H1 (cell line): Measurements from ENCODE around the gene AP4M1. TPM values are rescaled to one million over a fixed set of nuclear protein-coding genes. Genes with fewer than 3 reads are reported as not detected.

Source experiments
- CTCF ChIA-PET: fragments of 300-600 bp; sonication (Branson Sonifier 250); formaldehyde crosslinking; loops from one replicate; lab custom pipeline; 2021; ENCODE audit not compliant: partially characterized antibody; lab: Charles Lee
- POLR2A ChIA-PET: fragments of 300-600 bp; sonication (Branson Sonifier 250); formaldehyde crosslinking; loops from one replicate; lab custom pipeline; 2021; ENCODE audit warnings: inconsistent platforms; ENCODE audit not compliant: partially characterized antibody; lab: Charles Lee
- DNase-seq, 2 experiments: peaks; one replicate each; pipeline versions ENCODE4 v3.0.0 to v3.0.0-alpha.2; 2010 to 2022; ENCODE audit warnings: low spot score in 2 of 2, low read depth in 1 of 2, mixed read lengths in 1 of 2
- FAIRE-seq: peaks from 2 replicates; lab custom pipeline; 2011; peaks lifted over from hg19 to GRCh38; lab: Jason Lieb, UNC
- H2AFZ ChIP-seq: 2 replicates; pipeline ENCODE4 v1.8.1; 2012; ENCODE audit warnings: low read length, inconsistent platforms
- H2AK5ac ChIP-seq: 2 replicates; pipeline ENCODE4 v1.6.1; 2013; ENCODE audit warnings: low read depth, low read length
- H2BK120ac ChIP-seq: replicated peaks from 2 replicates; pipeline ENCODE3; 2013; ENCODE audit warnings: low read depth, low read length, inconsistent platforms
- H2BK12ac ChIP-seq: 2 replicates; pipeline ENCODE4 v1.6.1; 2013; ENCODE audit warnings: low read depth, low read length
- H2BK15ac ChIP-seq: 2 replicates; pipeline ENCODE4 v1.6.1; 2013; ENCODE audit warnings: low read length
- H2BK20ac ChIP-seq: 2 replicates; pipeline ENCODE4 v1.6.1; 2013; ENCODE audit warnings: low read length
- H2BK5ac ChIP-seq: 2 replicates; pipeline ENCODE4 v1.6.1; 2013; ENCODE audit warnings: low read depth, low read length
- H3K14ac ChIP-seq: 2 replicates; pipeline ENCODE4 v1.6.1; 2013; ENCODE audit warnings: inconsistent platforms; ENCODE audit not compliant: insufficient read length
- H3K18ac ChIP-seq: 2 replicates; pipeline ENCODE4 v1.6.1; 2013; ENCODE audit warnings: low read length; ENCODE audit errors: extremely low read depth
- H3K23ac ChIP-seq: 2 replicates; pipeline ENCODE4 v1.6.1; 2013; ENCODE audit warnings: inconsistent platforms; ENCODE audit not compliant: insufficient read length
- H3K23me2 ChIP-seq: 2 replicates; pipeline ENCODE4 v1.6.1; 2013; ENCODE audit warnings: low read depth, low read length
- H3K27ac ChIP-seq: 2 replicates; pipeline ENCODE4 v1.6.1; 2011; ENCODE audit warnings: low read depth, low read length, inconsistent platforms
- H3K27me3 ChIP-seq, 4 experiments: replicated peaks in 1 of 4; 1 replicate in 1 of 4; 2 replicates in 3 of 4; pipeline versions ENCODE4 v1.6.1 to v1.8.1; 2011 to 2013; ENCODE audit warnings: low read length in 3 of 4, mild to moderate bottlenecking in 3 of 4, inconsistent platforms in 2 of 4, mixed read lengths in 2 of 4, moderate library complexity in 1 of 4; ENCODE audit not compliant: control insufficient read depth in 3 of 4, insufficient read depth in 3 of 4; ENCODE audit errors: extremely low read depth in 1 of 4
- H3K36me3 ChIP-seq, 4 experiments: 2 replicates each; pipeline versions ENCODE4 v1.6.1 to v1.8.1; 2011 to 2013; ENCODE audit warnings: mild to moderate bottlenecking in 4 of 4, low read length in 3 of 4, moderate library complexity in 2 of 4, control low read depth in 1 of 4, inconsistent platforms in 1 of 4; ENCODE audit not compliant: insufficient read depth in 4 of 4, control insufficient read depth in 2 of 4
- H3K4ac ChIP-seq: replicated peaks from 2 replicates; pipeline ENCODE3; 2013; ENCODE audit warnings: low read length, low read depth, mixed read lengths, inconsistent platforms; ENCODE audit not compliant: insufficient read length
- H3K4me1 ChIP-seq, 4 experiments: replicated peaks in 1 of 4; 1 replicate in 1 of 4; 2 replicates in 3 of 4; pipeline versions ENCODE4 v1.6.1 to v1.8.1; 2011 to 2013; ENCODE audit warnings: low read length in 3 of 4, inconsistent platforms in 2 of 4, mixed read lengths in 1 of 4; ENCODE audit not compliant: insufficient read depth in 4 of 4, control insufficient read depth in 3 of 4
- H3K4me2 ChIP-seq, 2 experiments: 2 replicates each; pipeline versions ENCODE4 v1.6.1 to v1.8.1; 2011 to 2013; ENCODE audit warnings: low read depth in 2 of 2, low read length in 2 of 2, control low read depth in 1 of 2, inconsistent platforms in 1 of 2, mild to moderate bottlenecking in 1 of 2; ENCODE audit not compliant: insufficient read depth in 1 of 2
- H3K4me3 ChIP-seq, 4 experiments: fragments of 200-600, 300-600 bp in 1 of 4; sonication (generic), shearing (Covaris generic), sonication (Bioruptor Twin) in 1 of 4; 2 replicates each; pipeline versions ENCODE4 v1.5.1 to v1.8.1; 2011 to 2016; ENCODE audit warnings: low read length in 4 of 4, low read depth in 3 of 4, control low read depth in 2 of 4, inconsistent platforms in 2 of 4, mild to moderate bottlenecking in 2 of 4, mixed read lengths in 1 of 4, moderate library complexity in 1 of 4; ENCODE audit not compliant: insufficient read depth in 2 of 4; ENCODE audit errors: extremely low read depth in 1 of 4
- H3K56ac ChIP-seq: replicated peaks from 2 replicates; pipeline ENCODE3; 2013; ENCODE audit warnings: low read depth, mild to moderate bottlenecking, mixed read lengths, low read length, inconsistent platforms; ENCODE audit not compliant: insufficient read length
- H3K79me1 ChIP-seq: 2 replicates; pipeline ENCODE4 v1.6.1; 2013; ENCODE audit warnings: low read depth, low read length, control low read depth
- H3K79me2 ChIP-seq, 2 experiments: 2 replicates each; pipeline versions ENCODE4 v1.6.1 to v1.8.1; 2012 to 2013; ENCODE audit warnings: low read length in 2 of 2, mild to moderate bottlenecking in 2 of 2, inconsistent platforms in 1 of 2; ENCODE audit not compliant: insufficient read depth in 2 of 2, control insufficient read depth in 1 of 2
- H3K9ac ChIP-seq, 4 experiments: replicated peaks in 1 of 4; 1 replicate in 1 of 4; 2 replicates in 3 of 4; pipeline versions ENCODE4 v1.6.1 to v1.8.1; 2011 to 2013; ENCODE audit warnings: low read depth in 3 of 4, low read length in 3 of 4, control low read depth in 2 of 4, mild to moderate bottlenecking in 2 of 4, moderate library complexity in 2 of 4, inconsistent platforms in 1 of 4; ENCODE audit errors: extremely low read depth in 1 of 4
- H3K9me3 ChIP-seq, 2 experiments: 2 replicates each; pipeline versions ENCODE4 v1.6.1 to v1.8.1; 2012 to 2013; ENCODE audit warnings: mild to moderate bottlenecking in 2 of 2, moderate library complexity in 2 of 2, control low read depth in 1 of 2, inconsistent platforms in 1 of 2, low read depth in 1 of 2, low read length in 1 of 2, mixed read lengths in 1 of 2; ENCODE audit not compliant: insufficient read depth in 2 of 2
- H4K20me1 ChIP-seq, 2 experiments: replicated peaks in 1 of 2; 2 replicates each; pipeline versions ENCODE3 to v1.8.1; 2011 to 2013; ENCODE audit warnings: inconsistent platforms in 2 of 2, low read length in 2 of 2, mild to moderate bottlenecking in 1 of 2; ENCODE audit not compliant: insufficient read depth in 2 of 2, control insufficient read depth in 1 of 2
- H4K5ac ChIP-seq: 2 replicates; pipeline ENCODE4 v1.6.1; 2013; ENCODE audit warnings: low read length, low read depth, mixed read lengths, inconsistent platforms; ENCODE audit not compliant: insufficient read length
- H4K8ac ChIP-seq: 2 replicates; pipeline ENCODE4 v1.8.0; 2013; ENCODE audit warnings: mild to moderate bottlenecking, moderate library complexity, low read length, inconsistent platforms; ENCODE audit not compliant: insufficient read depth; ENCODE audit errors: extremely low read depth
- H4K91ac ChIP-seq: replicated peaks from 2 replicates; pipeline ENCODE3; 2013; ENCODE audit warnings: low read length, mixed read lengths, inconsistent platforms; ENCODE audit not compliant: insufficient read length
- CBX5 ChIP-seq: fragments of 300-800, 300-1000 bp; sonication (generic); IDR thresholded peaks from 2 replicates; pipeline ENCODE4 v1.7.1; 2016; ENCODE audit warnings: antibody characterized with exemption, low read length, low read depth
- POLR2A ChIP-seq, 2 experiments: IDR thresholded peaks; 1 replicate in 1 of 2; 2 replicates in 1 of 2; pipeline ENCODE4 v1.6.1; 2011; ENCODE audit warnings: low read depth in 2 of 2, low read length in 2 of 2, mild to moderate bottlenecking in 2 of 2; ENCODE audit errors: control extremely low read depth in 1 of 2
- POLR2AphosphoS5 ChIP-seq: IDR thresholded peaks from 2 replicates; pipeline ENCODE4 v1.6.1; 2011; ENCODE audit warnings: low read depth, low read length
- TBP ChIP-seq: IDR thresholded peaks from 2 replicates; pipeline ENCODE4 v1.6.1; 2011; ENCODE audit warnings: low read depth, low read length, improper control_type of control experiment
- WGBS, 2 experiments: shearing (Covaris generic) in 1 of 2; methylation state at CpG; one replicate each; pipeline versions ENCODE4 v1.1.6 to v1.1.7; 2013 to 2015; ENCODE audit warnings: low lambda C conversion rate in 2 of 2, mixed read lengths in 2 of 2, inconsistent platforms in 1 of 2, low coverage in 1 of 2, missing lambda C conversion rate in 1 of 2; ENCODE audit not compliant: insufficient replicate concordance in 2 of 2, insufficient coverage in 1 of 2, insufficient read length in 1 of 2; ENCODE audit errors: extremely low coverage in 1 of 2, missing lambda C conversion rate in 1 of 2; 5-methylcytosine and 5-hydroxymethylcytosine counted together
- polyA plus RNA-seq, 7 experiments: library from polyadenylated mRNA; depleted of rRNA in 3 of 7; stranded (reverse) in 5 of 7; unstranded in 2 of 7; fragments of >200 nt in 5 of 7; fragments of 200-250 nt in 2 of 7; gene quantifications; 1 replicate in 5 of 7; 2 replicates in 1 of 7; 4 replicates in 1 of 7; pipeline versions ENCODE4 v1.2.1 to v1.2.3, GENCODE V29; 2011 to 2013; ENCODE audit warnings: missing spikeins in 2 of 7, mixed read lengths in 2 of 7
- total RNA-seq: library from RNA; stranded (reverse); fragmentation: NEBNext Ultra II Directional; extraction: Animal tissue kit (Norgen Biotek cat#: 25700); gene quantifications from 2 replicates; pipeline ENCODE4 v1.2.1, GENCODE V29; 2021

Gene AP4M1
- total and polyA plus RNA-seq, 2 of the 8 experiments (the other 6 are each of a cell fraction or from before 2014, with no cell fraction given), result 15.2 to 16.6 TPM

- no peak overlapping the region for H2BK120ac ChIP-seq
- no peak overlapping the region for H3K4ac ChIP-seq
- no peak overlapping the region for H3K27ac ChIP-seq
- H3K9ac ChIP-seq, result no peak overlapping the region
- peaks cover 84 to 91% (median 86%) of the 10 kb centered on the region in 4 experiments for H3K36me3 ChIP-seq
- H4K8ac ChIP-seq, result no peak overlapping the region; the same call in 1 of the 2 replicates
- no peak overlapping the region for H3K18ac ChIP-seq
- no peak overlapping the region for H3K4me2 ChIP-seq
- H3K23ac ChIP-seq, result no peak overlapping the region
- no peak overlapping the region for H2AFZ ChIP-seq
- H3K9me3 ChIP-seq, result no peaks in the 10 kb centered on the region
- no peak overlapping the region for H2AK5ac ChIP-seq
- ChIA-PET POLR2A (interaction anchor here (0.7 to 19.5 kb wide), 21 partner anchors 11 to 106 kb away, joined by 3 to 722 read pairs (median 4); partner anchors contain the start of genes AP4M1, CNPY4, COPS6 and LAMTOR4), CTCF (interaction anchor here (1.5 kb wide), 2 partner anchors 8 to 38 kb away, joined by 3 to 6 read pairs; no protein-coding TSS in a partner anchor)
- no peak overlapping the region for H2BK20ac ChIP-seq
- no peak overlapping the region for H3K14ac ChIP-seq
- H2BK12ac ChIP-seq, result no peak overlapping the region
- no peak overlapping the region for H3K4me3 ChIP-seq
- H4K91ac ChIP-seq, result no peak overlapping the region
- peaks cover 9 to 45% of the 10 kb centered on the region in 2 experiments for H3K79me2 ChIP-seq
- 93% methylated on average over 17 of the region's 17 CpGs; no CpG with 5 or more reads in 1 of the 2 experiments for WGBS, 2 experiments
- H3K56ac ChIP-seq, result no peak overlapping the region
- TF ChIP-seq TBP, result no peak
- peak; percentile 29; the same call in 1 of the 2 replicates for TF ChIP-seq POLR2AphosphoS5
- peak; percentile 1 to 62; a peak in 1 of 3 replicates for TF ChIP-seq POLR2A (IDR thresholded peaks at IDR 0.05; ENCODE audit: control extremely low read depth in 1 of 2, low read depth in 2 of 2, low read length in 2 of 2)
- no peak for TF ChIP-seq CBX5
- H2BK5ac ChIP-seq, result no peak overlapping the region
- H2BK15ac ChIP-seq, result no peak overlapping the region
- H3K23me2 ChIP-seq, result no peaks in the 10 kb centered on the region; the same call in 1 of the 2 replicates
- FAIRE-seq, result no peak
- peaks cover 0 to 8% (median 3%) of the 10 kb centered on the region in 4 experiments; a peak in 3 of 7 replicates for H3K4me1 ChIP-seq
- no peak for DNase-seq
- H3K79me1 ChIP-seq, result peaks cover 17% of the 10 kb centered on the region
- peaks cover 26 to 41% of the 10 kb centered on the region in 2 experiments for H4K20me1 ChIP-seq
- H4K5ac ChIP-seq, result no peak overlapping the region
- no peaks in the 10 kb centered on the region for H3K27me3 ChIP-seq
Measured at GRCh38 chr7:100095704-100096103, 5.7 kb upstream of the AP4M1 start.
